ENCODE data around the gene SCN5A. TPM values are rescaled to one million over a fixed set of nuclear protein-coding genes. Genes with fewer than 3 reads are reported as not detected.

Gene SCN5A
- polyA plus RNA-seq, 1 experiment = 0.74 TPM

DNA sequence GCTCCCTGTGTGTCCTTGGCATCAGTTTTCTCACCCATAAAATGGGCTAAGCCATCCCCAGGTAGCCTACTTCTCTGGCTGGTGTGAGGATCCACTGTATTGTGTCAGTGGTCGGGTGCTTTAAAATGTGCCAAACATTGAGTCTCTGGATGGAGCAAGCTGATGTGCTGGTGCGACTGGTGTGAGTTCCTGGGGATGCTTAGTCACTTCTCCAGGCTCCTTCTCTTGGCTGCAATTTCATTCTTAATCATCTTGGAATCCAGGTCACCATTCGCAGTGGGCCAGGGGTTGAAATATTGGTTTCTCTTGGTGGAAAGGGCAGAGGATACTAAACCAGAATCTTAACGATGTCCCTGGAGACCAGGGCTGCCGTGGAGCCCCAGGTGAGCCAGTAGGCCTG lies 29.3 kb downstream of the SCN5A start:
- ChIA-PET CTCF (interaction anchor here (1.4 to 3.3 kb wide), 2 partner anchors 8 to 11 kb away, joined by 3 to 9 read pairs; no protein-coding TSS in a partner anchor), POLR2A (no interaction called here)
- no peak for DNase-seq (ENCODE audit: low read depth)
- H3K4me3 ChIP-seq (ENCODE audit: low read depth, low read length) = no peak overlapping the region
- H3K27me3 ChIP-seq (ENCODE audit: control insufficient read depth, insufficient read depth, low read length) = no peaks in the 10 kb centered on the region
- TF ChIP-seq, protein P1, sequence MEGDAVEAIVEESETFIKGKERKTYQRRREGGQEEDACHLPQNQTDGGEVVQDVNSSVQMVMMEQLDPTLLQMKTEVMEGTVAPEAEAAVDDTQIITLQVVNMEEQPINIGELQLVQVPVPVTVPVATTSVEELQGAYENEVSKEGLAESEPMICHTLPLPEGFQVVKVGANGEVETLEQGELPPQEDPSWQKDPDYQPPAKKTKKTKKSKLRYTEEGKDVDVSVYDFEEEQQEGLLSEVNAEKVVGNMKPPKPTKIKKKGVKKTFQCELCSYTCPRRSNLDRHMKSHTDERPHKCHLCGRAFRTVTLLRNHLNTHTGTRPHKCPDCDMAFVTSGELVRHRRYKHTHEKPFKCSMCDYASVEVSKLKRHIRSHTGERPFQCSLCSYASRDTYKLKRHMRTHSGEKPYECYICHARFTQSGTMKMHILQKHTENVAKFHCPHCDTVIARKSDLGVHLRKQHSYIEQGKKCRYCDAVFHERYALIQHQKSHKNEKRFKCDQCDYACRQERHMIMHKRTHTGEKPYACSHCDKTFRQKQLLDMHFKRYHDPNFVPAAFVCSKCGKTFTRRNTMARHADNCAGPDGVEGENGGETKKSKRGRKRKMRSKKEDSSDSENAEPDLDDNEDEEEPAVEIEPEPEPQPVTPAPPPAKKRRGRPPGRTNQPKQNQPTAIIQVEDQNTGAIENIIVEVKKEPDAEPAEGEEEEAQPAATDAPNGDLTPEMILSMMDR (IDR thresholded peaks at IDR 0.05; ENCODE audit: insufficient read depth, low read depth, low read length) = no peak
- H3K36me3 ChIP-seq (ENCODE audit: control insufficient read depth, insufficient read depth, low read length) = no peaks in the 10 kb centered on the region

GRCh38 chr3:38618343-38618742 lies 31.1 kb downstream of the SCN5A start:
- Histone ChIP-seq H3K4me3 (ENCODE audit: low read depth, low read length) (no peak overlapping the region), H3K27me3 (ENCODE audit: control insufficient read depth, insufficient read depth, low read length) (no peaks in the 10 kb centered on the region), H3K36me3 (ENCODE audit: control insufficient read depth, insufficient read depth, low read length) (no peaks in the 10 kb centered on the region)
- CTCF ChIA-PET = no interaction called here
- TF ChIP-seq, protein P1 (IDR thresholded peaks at IDR 0.05; ENCODE audit: insufficient read depth, low read depth, low read length) = no peak
- POLR2A ChIA-PET = no interaction called here
- no peak for DNase-seq (ENCODE audit: low read depth)

DNA sequence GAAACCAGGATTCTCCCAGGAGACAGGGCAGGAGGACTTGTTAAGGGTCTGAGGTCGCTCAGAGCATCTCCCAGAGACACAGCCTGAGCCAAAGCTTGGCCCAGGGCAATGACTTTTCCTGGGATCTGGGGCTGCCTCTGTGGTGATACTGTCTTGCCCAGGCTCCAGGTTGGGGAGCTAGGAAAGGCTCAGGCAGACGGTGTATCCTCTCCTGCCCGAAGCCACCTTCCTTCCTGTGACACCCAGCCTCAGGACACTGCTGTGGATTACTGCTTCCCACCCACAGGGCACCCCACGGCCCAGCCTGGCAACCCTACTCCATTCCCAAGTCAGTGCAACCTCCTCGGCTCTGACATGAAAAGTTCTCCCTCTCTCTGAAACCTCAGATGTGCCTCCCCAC lies 31.9 kb downstream of the SCN5A start:
- ChIA-PET POLR2A (no interaction called here), CTCF (interaction anchor here (0.6 to 2.9 kb wide), 2 partner anchors 34 to 36 kb away, joined by 3 to 8 read pairs; no protein-coding TSS in a partner anchor)
- Histone ChIP-seq H3K4me3 (ENCODE audit: low read depth, low read length) (no peak overlapping the region), H3K27me3 (ENCODE audit: control insufficient read depth, insufficient read depth, low read length) (no peaks in the 10 kb centered on the region), H3K36me3 (ENCODE audit: control insufficient read depth, insufficient read depth, low read length) (no peaks in the 10 kb centered on the region)
- TF ChIP-seq, protein P1 (IDR thresholded peaks at IDR 0.05; ENCODE audit: insufficient read depth, low read depth, low read length) = no peak
- DNase-seq (ENCODE audit: low read depth) = no peak

DNA sequence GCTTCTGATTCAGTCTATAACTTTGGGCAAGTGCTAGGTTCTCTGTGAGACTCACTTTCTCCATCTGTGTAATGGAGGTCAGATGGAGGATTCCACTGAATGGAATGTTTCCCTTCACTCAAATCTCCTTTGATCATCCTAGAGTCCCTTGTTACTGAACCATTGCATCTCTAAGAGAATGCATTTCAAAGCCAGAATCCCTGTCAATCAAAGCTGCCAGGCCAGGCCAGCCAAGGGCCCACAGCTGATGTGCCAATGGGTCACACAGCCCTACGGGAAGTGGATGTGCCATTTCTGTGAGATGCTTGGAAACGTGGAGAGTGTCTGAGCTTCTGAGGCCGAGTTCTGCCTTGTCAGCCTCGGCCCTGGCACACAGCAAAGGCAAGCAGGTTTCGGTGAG lies 32.4 kb downstream of the SCN5A start:
- CTCF ChIA-PET = interaction anchor here (2.9 kb wide), 1 partner anchor 34 kb away, joined by 8 read pairs; no protein-coding TSS in a partner anchor
- POLR2A ChIA-PET = no interaction called here
- DNase-seq (ENCODE audit: low read depth) = no peak
- TF ChIP-seq, protein P1 (IDR thresholded peaks at IDR 0.05; ENCODE audit: insufficient read depth, low read depth, low read length) = no peak
- H3K27me3 ChIP-seq (ENCODE audit: control insufficient read depth, insufficient read depth, low read length) = no peaks in the 10 kb centered on the region
- no peak overlapping the region for H3K4me3 ChIP-seq (ENCODE audit: low read depth, low read length)
- no peaks in the 10 kb centered on the region for H3K36me3 ChIP-seq (ENCODE audit: control insufficient read depth, insufficient read depth, low read length)

DNA sequence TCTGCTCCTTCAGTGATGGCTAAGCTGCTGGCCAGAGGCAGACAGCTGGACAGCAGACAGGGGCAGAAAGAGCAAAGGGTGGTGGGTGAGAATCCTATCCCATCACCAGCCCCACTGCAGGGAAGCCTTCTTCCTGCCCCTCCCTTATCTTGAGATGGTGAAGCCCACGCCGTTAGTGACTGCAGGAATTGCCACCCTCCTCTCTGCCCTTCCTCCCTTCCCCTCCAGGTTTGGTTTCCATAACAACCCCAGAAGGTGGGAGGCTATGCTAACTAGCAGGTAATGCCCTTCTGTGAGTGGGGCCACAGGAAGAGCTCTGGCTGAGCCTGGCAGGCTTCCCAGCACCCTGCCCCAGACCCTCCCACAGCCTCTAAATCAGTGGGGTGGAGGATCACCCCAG lies 32.8 kb downstream of the SCN5A start:
- CTCF ChIA-PET = interaction anchor here (2.9 kb wide), 1 partner anchor 35 kb away, joined by 8 read pairs; no protein-coding TSS in a partner anchor
- Histone ChIP-seq H3K4me3 (ENCODE audit: low read depth, low read length) (no peak overlapping the region), H3K36me3 (ENCODE audit: control insufficient read depth, insufficient read depth, low read length) (no peaks in the 10 kb centered on the region), H3K27me3 (ENCODE audit: control insufficient read depth, insufficient read depth, low read length) (no peaks in the 10 kb centered on the region)
- POLR2A ChIA-PET = no interaction called here
- TF ChIP-seq, protein P1 (IDR thresholded peaks at IDR 0.05; ENCODE audit: insufficient read depth, low read depth, low read length) = no peak
- DNase-seq (ENCODE audit: low read depth) = no peak
